ENCODE data around the gene ZNF326. TPM values are rescaled to one million over a fixed set of nuclear protein-coding genes. Genes with fewer than 3 reads are reported as not detected.
"Not testable (repeated sequence)": the region's sequence is repeated elsewhere in the genome, so short reads cannot be mapped to it uniquely, and the experiment has no call there.

ZNF326 gene
- total and polyA plus RNA-seq, 2 of the 8 experiments (the other 6 are each of a cell fraction or from before 2014, with no cell fraction given) = 12.2 to 30.6 TPM

DNA sequence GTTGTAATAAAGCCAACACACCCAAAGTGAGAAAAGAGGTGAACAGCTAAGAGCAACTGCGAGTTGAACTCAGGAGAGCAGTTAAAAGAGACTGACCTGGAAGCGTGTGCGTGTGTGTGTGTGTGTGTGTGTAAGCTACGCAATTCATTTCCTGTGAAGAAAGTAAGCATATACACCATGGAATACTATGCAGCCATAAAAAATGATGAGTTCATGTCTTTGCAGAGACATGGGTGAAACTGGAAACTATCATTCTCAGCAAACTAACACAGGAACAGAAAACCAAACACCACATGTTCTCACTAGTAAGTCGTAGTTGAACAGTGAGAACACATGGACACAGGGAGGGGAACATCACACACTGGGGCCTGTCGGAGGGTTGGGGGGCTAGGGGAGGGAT, 69.2 kb downstream of the ZNF326 start:
- not testable (repeated sequence) for H3K23me2 ChIP-seq (ENCODE audit: low read depth, low read length); FAIRE-seq; H2BK15ac ChIP-seq (ENCODE audit: low read length); H2AK5ac ChIP-seq (ENCODE audit: low read depth, low read length); H2AFZ ChIP-seq (ENCODE audit: low read length); H3K9ac ChIP-seq (replicated peaks in 1 of 4; ENCODE audit: extremely low read depth in 1 of 4, low read depth in 3 of 4, low read length in 3 of 4); H2BK5ac ChIP-seq (ENCODE audit: low read depth, low read length); H4K20me1 ChIP-seq (replicated peaks in 1 of 2; ENCODE audit: control insufficient read depth in 1 of 2, insufficient read depth in 2 of 2, low read length in 2 of 2); H3K36me3 ChIP-seq (ENCODE audit: control insufficient read depth in 2 of 4, insufficient read depth in 4 of 4, low read length in 3 of 4); DNase-seq (ENCODE audit: low read depth in 1 of 2, low spot score in 2 of 2); H3K79me1 ChIP-seq (ENCODE audit: low read depth, low read length); H3K27ac ChIP-seq (ENCODE audit: low read depth, low read length); H3K9me3 ChIP-seq (ENCODE audit: insufficient read depth in 2 of 2, low read depth in 1 of 2, low read length in 1 of 2); H3K4me3 ChIP-seq (ENCODE audit: extremely low read depth in 1 of 4, insufficient read depth in 2 of 4, low read depth in 3 of 4, low read length in 4 of 4); H4K5ac ChIP-seq (ENCODE audit: insufficient read length, low read depth, low read length); H3K27me3 ChIP-seq (replicated peaks in 1 of 4; ENCODE audit: control insufficient read depth in 3 of 4, extremely low read depth in 1 of 4, insufficient read depth in 3 of 4, low read length in 3 of 4); H3K18ac ChIP-seq (ENCODE audit: extremely low read depth, low read length); H3K23ac ChIP-seq (ENCODE audit: insufficient read length); H3K79me2 ChIP-seq (ENCODE audit: control insufficient read depth in 1 of 2, insufficient read depth in 2 of 2, low read length in 2 of 2); H3K56ac ChIP-seq (replicated peaks; ENCODE audit: insufficient read length, low read depth, low read length); H3K4me2 ChIP-seq (ENCODE audit: insufficient read depth in 1 of 2, low read depth in 2 of 2, low read length in 2 of 2); H3K14ac ChIP-seq (ENCODE audit: insufficient read length); H2BK120ac ChIP-seq (replicated peaks; ENCODE audit: low read depth, low read length); H4K91ac ChIP-seq (replicated peaks; ENCODE audit: insufficient read length, low read length); H3K4me1 ChIP-seq (replicated peaks in 1 of 4; ENCODE audit: control insufficient read depth in 3 of 4, insufficient read depth in 4 of 4, low read length in 3 of 4); H4K8ac ChIP-seq (ENCODE audit: extremely low read depth, insufficient read depth, low read length)
- peak overlapping the region; percentile 29; the same call in 1 of the 2 replicates for H2BK12ac ChIP-seq (ENCODE audit: low read depth, low read length)
- peak; percentile 33; the same call in 1 of the 2 replicates for TF ChIP-seq KDM1A (IDR thresholded peaks at IDR 0.05; ENCODE audit: borderline replicate concordance, low read length)
- CTCF ChIA-PET (ENCODE audit: partially characterized antibody) = interaction anchor here (0.7 to 2.3 kb wide), 2 partner anchors 18 to 445 kb away, joined by 3 to 7 read pairs; no protein-coding TSS in a partner anchor
- peak overlapping the region; percentile 54 for H3K4ac ChIP-seq (replicated peaks; ENCODE audit: insufficient read length, low read depth, low read length)
- 0 out of 2 replicates have a peak overlapping the region, but pooled peaks have one; percentile 40 for H2BK20ac ChIP-seq (ENCODE audit: low read length)
- WGBS, 2 experiments (ENCODE audit: extremely low coverage in 1 of 2, insufficient coverage in 1 of 2, insufficient read length in 1 of 2, insufficient replicate concordance in 2 of 2, low coverage in 1 of 2, low lambda C conversion rate in 2 of 2, missing lambda C conversion rate in 1 of 2) = 91% methylated on average over 6 of the region's 6 CpGs; no CpG with 5 or more reads in 1 of the 2 experiments
- POLR2A ChIA-PET (ENCODE audit: partially characterized antibody) = interaction anchor here (1.4 kb wide), 1 partner anchor 11 kb away, joined by 6 read pairs; no protein-coding TSS in a partner anchor

All from H1 (cell line).